Nephron progenitor cell (in vitro differentiated cells): ENCODE results near the gene SLC16A4.

Experiments
- DNase-seq: peaks from one replicate; pipeline ENCODE4 v3.0.0; 2021
- H3K27ac Mint-ChIP-seq: 2 replicates; pipeline ENCODE4 v1.8.0; 2021; ENCODE audit warnings: mild to moderate bottlenecking, moderate library complexity, mixed read lengths
- H3K27me3 Mint-ChIP-seq: 2 replicates; pipeline ENCODE4 v1.8.0; 2021; ENCODE audit warnings: mild to moderate bottlenecking, low read depth, mixed read lengths; ENCODE audit not compliant: poor library complexity
- H3K36me3 Mint-ChIP-seq: 2 replicates; pipeline ENCODE4 v1.8.0; 2021; ENCODE audit warnings: low read depth, mixed read lengths
- H3K4me1 Mint-ChIP-seq: 2 replicates; pipeline ENCODE4 v1.8.0; 2021; ENCODE audit warnings: mixed read lengths
- H3K4me3 Mint-ChIP-seq: 2 replicates; pipeline ENCODE4 v1.8.0; 2021; ENCODE audit warnings: mild to moderate bottlenecking, moderate library complexity, mixed read lengths
- H3K9me3 Mint-ChIP-seq: 2 replicates; pipeline ENCODE4 v1.8.0; 2021; ENCODE audit warnings: mild to moderate bottlenecking, moderate library complexity, mixed read lengths
- TF ChIP-seq, protein P1 (sequence below): fragments of 200-600 bp; sonication (generic); IDR thresholded peaks from 2 replicates; pipeline ENCODE4 v1.5.0; 2021; ENCODE audit warnings: antibody characterized with exemption

SLC16A4 gene

DNA sequence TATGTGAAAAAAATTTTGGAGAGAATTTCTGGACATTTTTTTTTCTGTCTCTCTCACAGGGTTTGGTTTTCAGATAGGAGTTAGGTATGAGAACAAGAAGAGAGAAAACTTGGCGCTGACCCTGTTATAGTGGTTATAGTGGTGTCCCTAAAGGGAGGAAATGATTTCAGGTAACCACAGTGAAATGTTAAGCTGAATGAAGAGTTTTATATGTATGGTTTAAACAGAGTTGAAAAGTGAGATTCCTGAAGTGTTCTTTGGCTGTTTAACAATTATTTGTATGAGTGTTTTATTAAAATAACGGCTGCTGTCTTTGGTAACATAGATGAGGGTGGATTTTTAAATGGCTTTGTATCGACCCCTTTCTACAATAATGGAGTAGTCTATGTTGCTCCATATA, 45.3 kb downstream of the SLC16A4 start:
- no peak for DNase-seq
- Mint-ChIP-seq H3K9me3 (no peaks in the 10 kb centered on the region), H3K4me3 (peak overlapping the region; percentile 70), H3K36me3 (peaks cover 56% of the 10 kb centered on the region), H3K4me1 (peaks cover 92% of the 10 kb centered on the region), H3K27ac (peak overlapping the region; percentile 93), H3K27me3 (no peaks in the 10 kb centered on the region)
- TF ChIP-seq, protein P1, sequence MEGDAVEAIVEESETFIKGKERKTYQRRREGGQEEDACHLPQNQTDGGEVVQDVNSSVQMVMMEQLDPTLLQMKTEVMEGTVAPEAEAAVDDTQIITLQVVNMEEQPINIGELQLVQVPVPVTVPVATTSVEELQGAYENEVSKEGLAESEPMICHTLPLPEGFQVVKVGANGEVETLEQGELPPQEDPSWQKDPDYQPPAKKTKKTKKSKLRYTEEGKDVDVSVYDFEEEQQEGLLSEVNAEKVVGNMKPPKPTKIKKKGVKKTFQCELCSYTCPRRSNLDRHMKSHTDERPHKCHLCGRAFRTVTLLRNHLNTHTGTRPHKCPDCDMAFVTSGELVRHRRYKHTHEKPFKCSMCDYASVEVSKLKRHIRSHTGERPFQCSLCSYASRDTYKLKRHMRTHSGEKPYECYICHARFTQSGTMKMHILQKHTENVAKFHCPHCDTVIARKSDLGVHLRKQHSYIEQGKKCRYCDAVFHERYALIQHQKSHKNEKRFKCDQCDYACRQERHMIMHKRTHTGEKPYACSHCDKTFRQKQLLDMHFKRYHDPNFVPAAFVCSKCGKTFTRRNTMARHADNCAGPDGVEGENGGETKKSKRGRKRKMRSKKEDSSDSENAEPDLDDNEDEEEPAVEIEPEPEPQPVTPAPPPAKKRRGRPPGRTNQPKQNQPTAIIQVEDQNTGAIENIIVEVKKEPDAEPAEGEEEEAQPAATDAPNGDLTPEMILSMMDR: no peak

DNA sequence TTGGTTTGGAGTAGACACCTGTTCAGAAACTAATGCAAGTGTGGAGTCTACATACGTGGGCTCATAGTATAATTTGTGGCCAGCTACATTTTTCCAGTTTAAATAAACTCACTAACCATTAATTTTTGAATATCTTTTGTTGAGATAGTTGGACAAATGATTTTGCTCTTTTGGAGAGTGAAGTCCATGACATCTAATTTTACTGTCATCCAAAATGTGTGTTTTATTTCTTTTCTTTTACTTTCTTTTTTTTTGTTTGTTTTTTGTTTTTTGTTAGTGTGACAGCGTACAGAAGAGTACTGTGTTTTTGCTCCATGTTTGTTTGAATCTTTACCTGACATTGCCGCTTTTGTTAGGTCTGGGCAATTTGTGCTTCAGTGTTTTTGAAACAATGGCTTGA, 46.7 kb downstream of the SLC16A4 start:
- H3K27me3 Mint-ChIP-seq: no peaks in the 10 kb centered on the region
- H3K36me3 Mint-ChIP-seq: peaks cover 57% of the 10 kb centered on the region
- H3K4me3 Mint-ChIP-seq: no peak overlapping the region
- TF ChIP-seq, protein P1: no peak
- H3K27ac Mint-ChIP-seq: no peak overlapping the region
- peaks cover 91% of the 10 kb centered on the region for H3K4me1 Mint-ChIP-seq
- DNase-seq: no peak
- H3K9me3 Mint-ChIP-seq: no peaks in the 10 kb centered on the region

DNA sequence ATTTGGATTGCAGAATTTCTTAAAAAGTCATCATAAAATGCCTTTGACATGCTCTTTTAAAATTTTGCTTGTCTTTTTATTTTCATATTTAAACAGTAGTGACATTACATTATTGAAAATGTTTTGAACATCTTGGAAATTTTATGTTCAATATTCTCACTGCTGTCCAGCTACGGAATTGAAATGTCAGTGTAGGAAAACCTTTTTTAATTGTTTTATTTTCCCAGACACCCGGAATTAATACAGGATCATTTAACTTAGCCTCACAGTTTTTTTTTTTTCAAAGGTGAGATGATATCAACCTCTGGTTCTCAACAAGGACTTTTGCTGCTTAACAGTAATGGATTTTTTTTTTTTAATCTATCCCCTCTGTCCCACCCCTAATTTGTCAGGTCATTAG, 47.6 kb downstream of the SLC16A4 start:
- H3K4me3 Mint-ChIP-seq: no peak overlapping the region
- H3K9me3 Mint-ChIP-seq: no peaks in the 10 kb centered on the region
- H3K4me1 Mint-ChIP-seq: peaks cover 82% of the 10 kb centered on the region
- H3K27ac Mint-ChIP-seq: no peak overlapping the region
- H3K36me3 Mint-ChIP-seq: peaks cover 57% of the 10 kb centered on the region
- H3K27me3 Mint-ChIP-seq: no peaks in the 10 kb centered on the region
- DNase-seq: no peak
- TF ChIP-seq, protein P1: no peak

DNA sequence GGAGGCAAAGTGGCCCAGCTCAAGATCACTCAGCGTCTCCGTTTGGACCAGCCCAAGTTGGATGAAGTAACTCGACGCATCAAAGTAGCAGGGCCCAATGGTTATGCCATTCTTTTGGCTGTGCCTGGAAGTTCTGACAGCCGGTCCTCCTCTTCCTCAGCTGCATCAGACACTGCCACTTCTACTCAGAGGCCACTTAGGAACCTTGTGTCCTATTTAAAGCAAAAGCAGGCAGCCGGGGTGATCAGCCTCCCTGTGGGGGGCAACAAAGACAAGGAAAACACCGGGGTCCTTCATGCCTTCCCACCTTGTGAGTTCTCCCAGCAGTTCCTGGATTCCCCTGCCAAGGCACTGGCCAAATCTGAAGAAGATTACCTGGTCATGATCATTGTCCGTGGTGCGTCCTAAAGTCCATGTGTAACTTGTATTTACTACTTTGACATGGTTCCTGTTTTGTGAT, 48.9 kb downstream of the SLC16A4 start:
- DNase-seq: no peak
- TF ChIP-seq, protein P1: no peak
- no peaks in the 10 kb centered on the region for H3K27me3 Mint-ChIP-seq
- peaks cover 79% of the 10 kb centered on the region for H3K4me1 Mint-ChIP-seq
- peaks cover 50% of the 10 kb centered on the region for H3K36me3 Mint-ChIP-seq
- no peak overlapping the region for H3K4me3 Mint-ChIP-seq
- H3K27ac Mint-ChIP-seq: no peak overlapping the region
- H3K9me3 Mint-ChIP-seq: no peaks in the 10 kb centered on the region

DNA sequence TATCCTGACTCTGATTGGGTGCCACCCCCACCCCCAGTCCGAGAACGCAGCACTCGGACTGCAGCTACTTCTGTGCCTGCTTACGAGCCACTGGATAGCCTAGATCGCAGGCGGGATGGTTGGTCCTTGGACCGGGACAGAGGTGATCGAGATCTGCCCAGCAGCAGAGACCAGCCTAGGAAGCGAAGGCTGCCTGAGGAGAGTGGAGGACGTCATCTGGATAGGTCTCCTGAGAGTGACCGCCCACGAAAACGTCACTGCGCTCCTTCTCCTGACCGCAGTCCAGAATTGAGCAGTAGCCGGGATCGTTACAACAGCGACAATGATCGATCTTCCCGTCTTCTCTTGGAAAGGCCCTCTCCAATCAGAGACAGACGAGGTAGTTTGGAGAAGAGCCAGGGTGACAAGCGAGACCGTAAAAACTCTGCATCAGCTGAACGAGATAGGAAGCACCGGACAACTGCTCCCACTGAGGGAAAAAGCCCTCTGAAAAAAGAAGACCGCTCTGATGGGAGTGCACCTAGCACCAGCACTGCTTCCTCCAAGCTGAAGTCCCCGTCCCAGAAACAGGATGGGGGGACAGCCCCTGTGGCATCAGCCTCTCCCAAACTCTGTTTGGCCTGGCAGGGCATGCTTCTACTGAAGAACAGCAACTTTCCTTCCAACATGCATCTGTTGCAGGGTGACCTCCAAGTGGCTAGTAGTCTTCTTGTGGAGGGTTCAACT, 49.5 kb downstream of the SLC16A4 start:
- DNase-seq: no peak
- Mint-ChIP-seq H3K4me1 (peaks cover 78% of the 10 kb centered on the region), H3K36me3 (peaks cover 50% of the 10 kb centered on the region), H3K9me3 (no peaks in the 10 kb centered on the region), H3K4me3 (no peak overlapping the region), H3K27me3 (no peaks in the 10 kb centered on the region), H3K27ac (no peak overlapping the region)
- TF ChIP-seq, protein P1: no peak

DNA sequence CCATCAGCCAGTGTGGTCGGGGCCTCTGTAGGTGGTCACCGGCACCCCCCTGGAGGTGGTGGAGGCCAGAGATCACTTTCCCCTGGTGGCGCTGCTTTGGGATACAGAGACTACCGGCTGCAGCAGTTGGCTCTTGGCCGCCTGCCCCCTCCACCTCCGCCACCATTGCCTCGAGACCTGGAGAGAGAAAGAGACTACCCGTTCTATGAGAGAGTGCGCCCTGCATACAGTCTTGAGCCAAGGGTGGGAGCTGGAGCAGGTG, 50.7 kb downstream of the SLC16A4 start:
- TF ChIP-seq, protein P1: no peak
- Mint-ChIP-seq H3K9me3 (peaks cover 6% of the 10 kb centered on the region), H3K4me3 (no peak overlapping the region), H3K4me1 (peaks cover 69% of the 10 kb centered on the region), H3K27me3 (no peaks in the 10 kb centered on the region), H3K27ac (no peak overlapping the region), H3K36me3 (peaks cover 44% of the 10 kb centered on the region)
- DNase-seq: no peak
